ENCODE data around the gene CA12.

The CA12 gene

DNA sequence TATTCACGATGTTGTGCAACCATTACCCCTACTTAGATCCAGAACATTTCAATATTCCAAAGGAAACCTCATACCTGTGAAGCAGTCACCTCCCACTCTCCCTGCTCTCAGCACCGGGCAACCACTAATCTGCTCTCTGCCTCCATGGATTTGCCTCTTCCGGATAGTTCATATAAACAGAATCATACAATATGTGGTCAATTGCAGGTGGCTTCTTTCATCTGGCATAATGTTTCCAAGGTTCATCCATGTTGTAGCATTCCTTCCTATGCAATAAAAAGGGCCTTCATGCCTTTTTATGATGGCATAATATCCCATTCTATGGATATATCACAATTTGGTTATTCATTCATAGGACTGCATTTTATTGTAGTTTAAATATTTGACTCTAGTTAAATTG, 23.9 kb downstream of the CA12 start:
- TF ChIP-seq, protein P1, sequence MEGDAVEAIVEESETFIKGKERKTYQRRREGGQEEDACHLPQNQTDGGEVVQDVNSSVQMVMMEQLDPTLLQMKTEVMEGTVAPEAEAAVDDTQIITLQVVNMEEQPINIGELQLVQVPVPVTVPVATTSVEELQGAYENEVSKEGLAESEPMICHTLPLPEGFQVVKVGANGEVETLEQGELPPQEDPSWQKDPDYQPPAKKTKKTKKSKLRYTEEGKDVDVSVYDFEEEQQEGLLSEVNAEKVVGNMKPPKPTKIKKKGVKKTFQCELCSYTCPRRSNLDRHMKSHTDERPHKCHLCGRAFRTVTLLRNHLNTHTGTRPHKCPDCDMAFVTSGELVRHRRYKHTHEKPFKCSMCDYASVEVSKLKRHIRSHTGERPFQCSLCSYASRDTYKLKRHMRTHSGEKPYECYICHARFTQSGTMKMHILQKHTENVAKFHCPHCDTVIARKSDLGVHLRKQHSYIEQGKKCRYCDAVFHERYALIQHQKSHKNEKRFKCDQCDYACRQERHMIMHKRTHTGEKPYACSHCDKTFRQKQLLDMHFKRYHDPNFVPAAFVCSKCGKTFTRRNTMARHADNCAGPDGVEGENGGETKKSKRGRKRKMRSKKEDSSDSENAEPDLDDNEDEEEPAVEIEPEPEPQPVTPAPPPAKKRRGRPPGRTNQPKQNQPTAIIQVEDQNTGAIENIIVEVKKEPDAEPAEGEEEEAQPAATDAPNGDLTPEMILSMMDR (IDR thresholded peaks at IDR 0.05; ENCODE audit: low read depth, low read length) = no peak
- no peak overlapping the region for H3K4me3 ChIP-seq (ENCODE audit: low read depth, low read length)

DNA sequence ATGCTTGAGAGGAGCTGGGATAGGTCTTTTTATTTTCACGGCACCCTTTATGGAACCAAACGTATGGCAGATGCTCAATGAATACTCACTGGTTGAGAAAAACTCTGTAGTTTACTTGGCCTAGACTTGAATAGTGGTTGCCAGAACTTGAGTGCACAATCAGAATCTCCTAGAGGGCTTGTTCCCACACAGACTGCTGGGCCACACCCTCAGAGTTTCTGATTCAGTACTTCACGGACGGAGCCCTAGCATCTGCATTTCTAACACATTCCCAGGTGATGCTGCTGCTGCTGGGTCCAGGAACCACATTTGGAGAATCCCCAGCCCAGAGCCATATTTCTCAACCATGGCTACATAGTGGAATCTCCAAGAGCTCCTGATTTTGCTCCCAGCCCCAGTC, 24.6 kb downstream of the CA12 start:
- TF ChIP-seq, protein P1 (IDR thresholded peaks at IDR 0.05; ENCODE audit: low read depth, low read length) = no peak
- H3K4me3 ChIP-seq (ENCODE audit: low read depth, low read length) = no peak overlapping the region

DNA sequence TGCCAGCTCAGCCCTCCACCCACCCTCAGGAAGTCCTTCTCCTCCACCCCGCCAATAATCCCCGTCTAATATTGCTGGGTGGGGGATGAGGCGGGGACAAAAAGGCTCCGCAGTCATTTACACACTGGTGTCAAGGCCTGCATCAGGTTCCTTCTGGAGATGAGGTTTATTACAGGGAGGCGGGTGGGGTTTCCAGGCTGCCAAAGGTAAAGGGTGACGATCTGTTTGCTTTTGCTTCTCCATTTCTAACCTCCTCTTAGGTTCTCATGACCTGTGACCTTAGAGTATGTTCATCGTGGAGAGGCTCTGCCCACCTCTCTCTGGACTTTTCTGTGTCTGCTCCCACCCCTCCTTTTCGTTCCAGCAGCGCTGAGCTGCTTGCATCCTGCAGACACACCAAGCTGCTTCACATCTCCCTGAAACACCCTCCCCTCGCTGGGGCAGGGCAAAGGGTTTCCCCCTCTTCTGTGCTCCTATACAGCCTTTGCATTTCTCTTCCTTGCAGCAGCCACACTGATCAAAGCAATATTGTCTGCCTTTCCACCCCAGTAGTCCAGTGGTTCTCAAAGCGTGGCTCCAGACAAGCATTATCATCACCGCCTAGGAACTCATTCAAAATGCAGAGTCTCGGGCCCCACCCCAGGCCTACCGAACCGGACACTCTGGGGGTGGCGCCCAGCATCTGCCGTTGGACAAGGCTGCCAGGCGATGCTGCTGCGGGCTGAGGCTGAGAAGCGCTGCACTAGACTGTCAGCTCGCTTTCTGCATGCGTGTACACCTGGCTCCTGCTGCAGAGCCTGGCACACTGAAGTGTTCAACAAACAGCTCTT, 26.6 kb downstream of the CA12 start:
- TF ChIP-seq, protein P1 (IDR thresholded peaks at IDR 0.05; ENCODE audit: low read depth, low read length) = no peak

DNA sequence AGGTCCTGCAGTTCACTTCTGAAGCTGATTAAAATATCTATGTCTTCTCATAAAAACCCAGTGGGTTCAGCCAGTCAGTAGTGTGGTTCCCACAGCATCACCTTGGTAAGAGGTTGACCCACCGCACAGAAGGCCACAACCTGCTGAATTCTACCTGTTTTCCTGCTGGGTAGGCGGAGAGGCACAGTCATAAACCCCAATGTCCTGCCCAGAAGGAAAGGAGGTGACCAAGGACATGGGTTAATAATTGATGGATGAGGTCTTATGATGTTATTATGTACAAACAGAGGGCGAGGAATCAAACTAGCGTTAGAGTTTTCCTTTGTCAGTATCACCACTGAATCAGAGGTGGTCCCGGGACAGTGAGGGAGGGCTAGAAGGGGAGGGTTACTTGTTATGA, 27.8 kb downstream of the CA12 start:
- H3K4me3 ChIP-seq (ENCODE audit: low read depth, low read length) = no peak overlapping the region
- TF ChIP-seq, protein P1 (IDR thresholded peaks at IDR 0.05; ENCODE audit: low read depth, low read length) = no peak

More for the DNA sequence above, 26.6 kb downstream of the CA12 start:
- H3K4me3 ChIP-seq (ENCODE audit: low read depth, low read length) = no peak overlapping the region

DNA sequence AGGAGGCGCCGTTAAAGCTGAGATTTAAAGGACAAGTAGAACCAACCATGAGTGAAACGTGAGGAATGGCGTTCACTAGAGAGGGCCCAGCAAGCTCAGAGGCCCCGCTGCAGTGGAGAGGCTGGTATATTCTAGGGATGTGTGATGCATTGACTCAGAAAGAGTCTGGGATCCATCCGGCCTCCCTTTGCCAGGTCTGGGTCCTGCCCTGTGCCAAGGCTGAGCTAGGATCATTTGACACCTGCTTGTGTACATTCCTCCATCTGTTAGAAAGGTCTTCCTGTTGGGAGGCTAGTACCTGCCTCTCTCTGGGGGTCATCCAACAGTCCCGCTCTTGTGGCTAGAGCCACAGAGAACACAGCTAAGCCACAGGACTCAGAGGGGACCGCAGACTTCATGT, 28.4 kb downstream of the CA12 start:
- H3K4me3 ChIP-seq (ENCODE audit: low read depth, low read length) = no peak overlapping the region
- TF ChIP-seq, protein P1 (IDR thresholded peaks at IDR 0.05; ENCODE audit: low read depth, low read length) = no peak

DNA sequence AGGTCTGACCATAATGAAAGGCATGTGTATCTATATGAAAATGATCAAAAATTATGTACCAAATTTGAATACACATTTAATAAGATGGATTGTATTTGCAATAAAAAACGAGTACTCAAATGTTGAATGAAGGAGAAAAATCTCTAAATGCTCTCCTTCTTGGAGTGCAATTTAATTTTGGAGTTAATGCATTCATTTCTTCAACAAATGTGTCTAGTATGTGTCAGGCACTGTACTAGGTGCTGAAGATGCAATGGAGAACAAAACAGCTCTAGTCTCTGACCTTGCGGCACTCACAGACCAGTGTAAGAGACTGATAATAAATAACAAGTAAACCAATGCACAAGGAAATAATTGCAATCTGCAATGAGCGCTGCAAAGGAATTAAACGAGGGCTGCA, 28.8 kb downstream of the CA12 start:
- H3K4me3 ChIP-seq (ENCODE audit: low read depth, low read length) = no peak overlapping the region
- TF ChIP-seq, protein P1 (IDR thresholded peaks at IDR 0.05; ENCODE audit: low read depth, low read length) = no peak

DNA sequence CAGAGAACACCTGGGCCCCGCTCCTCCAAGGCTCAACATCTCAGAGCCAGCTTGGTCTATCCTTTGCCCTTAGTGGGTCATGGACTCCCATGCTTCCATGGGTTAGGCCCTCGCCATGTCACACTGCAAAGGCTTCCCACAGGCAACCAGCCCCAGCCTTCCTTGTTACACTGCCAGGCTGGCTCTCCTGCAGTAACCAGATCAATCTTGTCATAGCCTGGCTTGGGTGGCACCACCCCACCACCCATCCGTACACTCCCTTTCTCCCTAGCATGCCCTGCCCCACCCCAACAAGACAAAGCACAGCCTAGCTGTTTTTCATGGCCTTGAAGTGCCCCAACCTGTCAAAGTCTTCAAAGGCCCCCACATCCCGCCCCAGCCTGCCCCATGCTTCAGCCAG, 30.5 kb downstream of the CA12 start:
- TF ChIP-seq, protein P1 (IDR thresholded peaks at IDR 0.05; ENCODE audit: low read depth, low read length) = no peak
- no peak overlapping the region for H3K4me3 ChIP-seq (ENCODE audit: low read depth, low read length)

Data from WI38 (cell line).